Choroid plexus epithelial cell (primary cell): ENCODE results near the gene ART4.

Experiments used
- DNase-seq: peaks from one replicate; pipeline ENCODE4 v3.0.0-alpha.2; 2010; ENCODE audit warnings: low read depth
- H3K4me3 ChIP-seq: 2 replicates; pipeline ENCODE4 v1.5.1; 2011; ENCODE audit warnings: low read depth, mild to moderate bottlenecking, control low read depth, low read length, moderate library complexity
- TF ChIP-seq, protein P1 (sequence below): conservative IDR thresholded peaks from 2 replicates; pipeline ENCODE4 v1.5.1; 2011; ENCODE audit warnings: low read depth, mild to moderate bottlenecking, control low read depth, inconsistent platforms, low read length, moderate library complexity

Gene ART4

GRCh38 chr12:14854586-14855183, 11.4 kb upstream of the ART4 start:
- H3K4me3 ChIP-seq, result no peak overlapping the region
- TF ChIP-seq, protein P1, sequence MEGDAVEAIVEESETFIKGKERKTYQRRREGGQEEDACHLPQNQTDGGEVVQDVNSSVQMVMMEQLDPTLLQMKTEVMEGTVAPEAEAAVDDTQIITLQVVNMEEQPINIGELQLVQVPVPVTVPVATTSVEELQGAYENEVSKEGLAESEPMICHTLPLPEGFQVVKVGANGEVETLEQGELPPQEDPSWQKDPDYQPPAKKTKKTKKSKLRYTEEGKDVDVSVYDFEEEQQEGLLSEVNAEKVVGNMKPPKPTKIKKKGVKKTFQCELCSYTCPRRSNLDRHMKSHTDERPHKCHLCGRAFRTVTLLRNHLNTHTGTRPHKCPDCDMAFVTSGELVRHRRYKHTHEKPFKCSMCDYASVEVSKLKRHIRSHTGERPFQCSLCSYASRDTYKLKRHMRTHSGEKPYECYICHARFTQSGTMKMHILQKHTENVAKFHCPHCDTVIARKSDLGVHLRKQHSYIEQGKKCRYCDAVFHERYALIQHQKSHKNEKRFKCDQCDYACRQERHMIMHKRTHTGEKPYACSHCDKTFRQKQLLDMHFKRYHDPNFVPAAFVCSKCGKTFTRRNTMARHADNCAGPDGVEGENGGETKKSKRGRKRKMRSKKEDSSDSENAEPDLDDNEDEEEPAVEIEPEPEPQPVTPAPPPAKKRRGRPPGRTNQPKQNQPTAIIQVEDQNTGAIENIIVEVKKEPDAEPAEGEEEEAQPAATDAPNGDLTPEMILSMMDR, result no peak
- peak; percentile 53 for DNase-seq

GRCh38 chr12:14853961-14854360, 10.6 kb upstream of the ART4 start:
- no peak for DNase-seq
- no peak overlapping the region for H3K4me3 ChIP-seq
- TF ChIP-seq, protein P1, result no peak

- no peak for DNase-seq
- TF ChIP-seq, protein P1, result no peak
- no peak overlapping the region for H3K4me3 ChIP-seq
Observed at GRCh38 chr12:14852880-14853279, 9.6 kb upstream of the ART4 start.

DNA sequence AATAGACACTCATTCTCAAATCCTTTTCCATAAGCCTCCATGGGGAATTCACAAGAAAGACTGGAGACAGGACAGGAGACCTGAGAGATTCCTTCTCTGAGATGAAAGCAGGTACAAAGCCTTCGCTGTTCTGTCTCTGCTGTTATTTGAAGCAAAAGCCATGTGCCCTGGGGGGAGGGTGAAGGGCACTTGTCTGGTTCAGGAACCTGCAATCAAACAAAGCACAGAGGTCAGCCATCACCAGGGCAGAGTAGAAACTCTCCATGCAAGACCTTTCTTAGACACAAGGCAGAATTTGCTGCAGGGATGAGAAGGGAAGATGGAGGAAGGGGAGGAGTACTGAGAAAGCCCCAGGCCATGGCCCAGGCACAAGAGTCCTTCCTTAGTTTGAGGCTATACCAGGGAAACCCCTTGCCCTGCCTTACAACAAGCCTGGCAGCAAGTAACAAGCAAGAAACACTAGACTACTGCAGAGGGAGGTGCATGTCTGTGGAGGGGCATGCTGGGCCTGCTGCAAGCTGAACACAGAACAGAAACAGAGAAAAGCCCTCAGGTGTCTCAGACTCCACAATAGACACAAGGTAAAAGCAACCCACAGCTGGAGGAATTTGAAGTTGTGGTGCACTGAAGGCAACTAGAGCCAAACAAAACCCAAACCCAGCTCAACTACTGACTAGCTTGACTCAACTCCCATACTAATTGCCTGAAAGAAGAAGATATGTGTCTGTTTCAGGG, 7.8 kb upstream of the ART4 start:
- no peak overlapping the region for H3K4me3 ChIP-seq
- no peak for DNase-seq
- TF ChIP-seq, protein P1, result no peak

DNA sequence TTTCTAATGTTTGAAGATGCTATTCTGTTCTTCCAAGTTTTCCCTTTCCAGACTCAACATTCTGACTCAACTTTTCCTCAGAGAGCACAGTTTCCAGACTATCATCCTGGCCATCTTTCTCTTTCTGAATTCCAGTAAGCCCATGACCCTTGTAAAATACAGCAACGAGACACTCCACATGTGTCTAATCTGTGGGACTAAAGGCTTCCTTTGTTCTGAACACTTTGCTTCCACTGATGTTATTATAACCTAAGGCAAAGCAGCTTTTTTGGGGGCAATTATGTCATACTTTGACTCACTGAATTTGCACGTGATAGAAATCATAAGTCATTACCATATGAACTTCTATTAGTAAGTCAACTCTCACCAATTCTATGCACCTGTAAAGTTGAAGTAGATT, 6.3 kb upstream of the ART4 start:
- DNase-seq, result peak; percentile 52
- TF ChIP-seq, protein P1, result no peak
- H3K4me3 ChIP-seq, result no peak overlapping the region

DNA sequence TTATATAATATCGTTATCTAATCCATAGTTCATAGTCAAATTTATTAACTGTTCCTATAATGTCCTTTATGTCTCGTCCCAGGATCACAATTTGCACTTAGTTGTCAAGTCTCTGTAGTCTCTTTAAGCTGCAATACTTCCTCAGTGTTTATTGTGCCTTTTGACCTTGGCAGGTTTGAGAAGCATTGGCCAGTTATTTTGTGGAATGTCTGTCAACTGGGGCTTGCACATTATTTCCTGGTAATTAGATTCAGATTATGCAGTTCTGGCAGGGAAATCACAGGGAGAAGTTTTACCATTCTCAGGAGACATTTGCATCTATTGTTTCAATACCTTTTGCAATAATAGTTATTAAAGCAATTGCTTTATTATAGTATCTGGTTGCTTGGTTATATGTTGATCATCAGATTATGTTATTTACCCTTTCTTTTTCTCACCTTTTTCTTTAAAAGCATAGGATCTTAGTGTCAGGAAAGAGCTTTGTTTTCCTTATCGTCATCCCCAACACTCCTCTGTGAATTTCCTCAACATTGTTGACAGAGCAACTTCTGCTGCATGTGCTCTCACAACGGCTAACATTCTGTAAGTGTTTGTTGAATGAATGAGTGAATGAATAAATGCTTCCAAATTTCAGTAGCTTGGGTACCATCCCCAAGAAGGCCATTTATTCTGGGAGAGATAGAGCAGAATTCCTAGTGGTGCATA, 3.7 kb upstream of the ART4 start:
- peak; percentile 47 for DNase-seq
- TF ChIP-seq, protein P1, result no peak
- H3K4me3 ChIP-seq, result no peak overlapping the region
